Esophagus squamous epithelium (tissue), 4 donors: ENCODE data around the gene UBE4A.

Experiments
- POLR2A ChIP-seq, 4 donors: fragments of 450-650 bp; IDR thresholded peaks; one replicate each; pipeline ENCODE4 v1.6.1; 2017; ENCODE audit warnings: antibody characterized with exemption in 4 of 4, mild to moderate bottlenecking in 4 of 4, moderate library complexity in 3 of 4
- TF ChIP-seq, protein P1 (sequence below), 6 experiments: fragments of 450-650 bp in 4 of 6; fragments of 200-600 bp in 2 of 6; sonication (generic) in 2 of 6; IDR thresholded peaks; one replicate each; pipeline ENCODE4 v1.5.1; 2016 to 2019; ENCODE audit warnings: antibody characterized with exemption in 6 of 6, mild to moderate bottlenecking in 4 of 6, moderate library complexity in 4 of 6

DNA sequence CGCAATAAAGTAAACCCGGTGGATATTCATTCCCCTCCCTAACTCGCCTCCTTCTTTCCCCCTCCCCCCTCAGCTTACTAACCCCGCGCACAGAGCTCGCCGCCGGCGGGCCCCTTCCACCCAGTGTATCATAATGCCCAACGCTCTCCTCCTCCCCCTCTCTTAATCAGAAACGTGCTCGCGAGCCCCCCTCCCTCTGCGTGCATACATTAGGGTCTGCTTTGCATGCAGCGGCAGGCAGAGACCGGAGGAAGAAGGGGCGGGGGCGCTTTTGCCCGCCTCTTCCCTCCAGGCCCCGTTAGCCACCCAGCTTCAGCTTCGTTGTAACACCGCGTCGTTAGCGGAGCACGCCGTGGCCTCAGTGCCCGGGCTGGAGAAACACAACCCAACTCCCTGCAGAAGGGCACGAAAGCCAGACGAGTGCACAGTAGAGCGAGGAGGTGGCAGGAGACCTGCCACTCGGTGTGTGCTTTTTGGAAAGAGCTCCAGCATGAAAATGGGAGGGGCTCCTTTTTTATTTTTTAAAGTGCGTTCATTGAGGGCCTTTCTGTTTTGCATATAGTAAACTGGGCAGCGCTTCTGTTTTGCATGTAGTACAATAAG, 76.0 kb downstream of the UBE4A start:
- TF ChIP-seq, protein P1, sequence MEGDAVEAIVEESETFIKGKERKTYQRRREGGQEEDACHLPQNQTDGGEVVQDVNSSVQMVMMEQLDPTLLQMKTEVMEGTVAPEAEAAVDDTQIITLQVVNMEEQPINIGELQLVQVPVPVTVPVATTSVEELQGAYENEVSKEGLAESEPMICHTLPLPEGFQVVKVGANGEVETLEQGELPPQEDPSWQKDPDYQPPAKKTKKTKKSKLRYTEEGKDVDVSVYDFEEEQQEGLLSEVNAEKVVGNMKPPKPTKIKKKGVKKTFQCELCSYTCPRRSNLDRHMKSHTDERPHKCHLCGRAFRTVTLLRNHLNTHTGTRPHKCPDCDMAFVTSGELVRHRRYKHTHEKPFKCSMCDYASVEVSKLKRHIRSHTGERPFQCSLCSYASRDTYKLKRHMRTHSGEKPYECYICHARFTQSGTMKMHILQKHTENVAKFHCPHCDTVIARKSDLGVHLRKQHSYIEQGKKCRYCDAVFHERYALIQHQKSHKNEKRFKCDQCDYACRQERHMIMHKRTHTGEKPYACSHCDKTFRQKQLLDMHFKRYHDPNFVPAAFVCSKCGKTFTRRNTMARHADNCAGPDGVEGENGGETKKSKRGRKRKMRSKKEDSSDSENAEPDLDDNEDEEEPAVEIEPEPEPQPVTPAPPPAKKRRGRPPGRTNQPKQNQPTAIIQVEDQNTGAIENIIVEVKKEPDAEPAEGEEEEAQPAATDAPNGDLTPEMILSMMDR (IDR thresholded peaks at IDR 0.05): no peak
- TF ChIP-seq POLR2A (IDR thresholded peaks at IDR 0.05): no peak
